GM19455 (cell line): ENCODE measurements around the gene CPOX.
A peak's percentile ranks its signal among the peaks of the same experiment; 100 is the strongest.

ENCODE experiments used
- ATAC-seq: cut with Tn5 transposase; IDR thresholded peaks from one replicate; pipeline ENCODE4 v1.9.1; 2021; ENCODE audit not compliant: unreplicated experiment

Gene CPOX

DNA sequence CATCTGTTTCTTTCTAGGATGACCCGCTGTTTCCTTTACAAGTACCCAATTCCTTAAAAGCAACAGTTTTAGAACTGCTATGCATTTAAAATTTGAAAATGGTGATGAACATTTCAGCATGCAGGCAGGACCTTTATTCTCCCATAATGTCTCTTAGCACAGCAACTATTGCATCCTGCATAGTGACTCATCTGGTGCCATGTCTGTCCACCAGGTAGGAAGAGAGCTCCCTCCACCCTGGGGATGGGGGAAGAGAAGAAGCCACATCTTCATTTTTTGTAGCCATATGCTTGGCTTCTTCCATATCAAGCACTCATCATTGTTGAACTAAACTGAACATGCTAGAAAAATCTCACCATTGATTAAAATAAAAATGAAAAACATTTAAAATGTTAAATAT lies 51.7 kb downstream of the CPOX start:
- no peak for ATAC-seq

DNA sequence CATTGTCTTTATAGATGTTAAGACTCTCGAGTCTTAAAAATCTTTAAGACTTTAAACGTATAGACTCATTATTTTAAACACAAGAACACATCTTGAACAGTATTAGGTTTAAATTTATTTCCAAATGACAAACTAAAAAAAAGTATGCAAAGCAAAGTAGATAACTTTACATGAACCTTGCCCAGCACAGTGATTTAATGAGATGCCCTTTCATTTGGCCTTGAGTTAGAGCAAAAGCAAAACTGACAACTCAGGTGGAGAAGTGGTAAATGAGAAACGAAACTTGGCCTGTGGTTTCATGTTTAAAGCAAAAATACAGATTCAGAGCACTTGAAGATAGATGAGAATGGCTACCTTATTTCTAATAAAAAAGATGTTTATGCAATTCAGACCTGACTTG lies 53.1 kb downstream of the CPOX start:
- peak; percentile 50 for ATAC-seq

DNA sequence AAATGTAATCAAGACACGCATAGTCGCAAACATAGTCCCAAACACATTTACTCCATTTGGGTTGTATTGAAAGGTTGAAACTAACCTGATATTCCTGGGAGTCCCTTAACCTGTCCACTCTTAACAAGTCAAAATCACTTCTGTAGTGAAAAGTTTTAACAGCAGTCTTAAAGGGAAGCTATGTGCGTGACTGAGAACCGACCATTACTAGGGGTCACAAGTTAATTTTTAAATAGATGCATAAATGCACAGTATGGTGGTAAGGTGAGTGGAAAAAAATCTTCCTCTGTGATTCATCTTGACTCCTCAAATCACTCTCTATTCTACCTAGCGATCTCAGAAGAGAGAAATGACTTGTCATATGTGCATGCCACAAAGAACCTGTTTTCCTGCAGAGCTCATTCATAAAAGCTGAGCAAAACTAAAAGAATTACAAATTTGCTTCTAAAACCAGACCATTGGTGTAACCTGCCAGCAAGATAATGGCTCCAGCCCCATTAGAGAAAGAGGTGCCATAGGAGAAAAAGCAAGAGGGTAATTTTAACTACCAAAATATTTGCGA lies 56.9 kb downstream of the CPOX start:
- peak; percentile 71 for ATAC-seq

DNA sequence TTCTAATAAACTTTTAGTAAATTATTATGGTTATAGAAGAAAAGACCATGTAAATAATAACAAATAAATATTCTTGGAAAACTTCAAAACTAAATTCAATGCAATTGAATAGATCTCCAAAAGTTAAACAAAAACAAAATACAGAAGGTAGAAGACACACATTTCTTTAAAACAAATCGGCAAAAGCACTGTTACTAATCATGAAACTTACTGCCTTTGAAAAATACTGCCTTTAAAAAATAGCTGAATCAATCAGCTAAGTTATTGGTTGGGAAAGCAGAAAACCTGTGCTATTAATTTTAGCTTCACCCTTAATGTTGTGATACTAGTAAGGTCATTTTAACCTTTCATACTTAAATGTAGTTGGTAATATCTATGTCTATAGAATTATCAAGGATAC lies 58.7 kb downstream of the CPOX start:
- ATAC-seq: no peak

DNA sequence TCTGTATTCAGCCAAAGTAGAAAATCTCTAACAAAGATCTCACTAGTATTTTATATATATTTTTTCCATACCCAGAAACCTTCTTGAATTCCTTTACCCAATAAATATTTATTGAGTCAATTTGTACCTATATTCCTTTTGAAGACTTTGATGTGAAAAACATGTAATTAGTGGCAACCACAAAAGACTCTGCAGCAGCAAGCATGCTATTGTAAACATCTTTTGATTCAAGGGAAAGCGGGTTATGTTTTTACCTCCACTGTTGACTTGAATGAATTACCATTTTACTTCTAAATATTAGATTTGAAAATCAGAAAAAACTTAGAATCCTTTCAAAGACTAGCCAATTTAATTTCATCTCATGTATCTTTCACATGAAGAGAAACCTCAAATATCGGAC lies 59.2 kb downstream of the CPOX start:
- ATAC-seq: no peak

DNA sequence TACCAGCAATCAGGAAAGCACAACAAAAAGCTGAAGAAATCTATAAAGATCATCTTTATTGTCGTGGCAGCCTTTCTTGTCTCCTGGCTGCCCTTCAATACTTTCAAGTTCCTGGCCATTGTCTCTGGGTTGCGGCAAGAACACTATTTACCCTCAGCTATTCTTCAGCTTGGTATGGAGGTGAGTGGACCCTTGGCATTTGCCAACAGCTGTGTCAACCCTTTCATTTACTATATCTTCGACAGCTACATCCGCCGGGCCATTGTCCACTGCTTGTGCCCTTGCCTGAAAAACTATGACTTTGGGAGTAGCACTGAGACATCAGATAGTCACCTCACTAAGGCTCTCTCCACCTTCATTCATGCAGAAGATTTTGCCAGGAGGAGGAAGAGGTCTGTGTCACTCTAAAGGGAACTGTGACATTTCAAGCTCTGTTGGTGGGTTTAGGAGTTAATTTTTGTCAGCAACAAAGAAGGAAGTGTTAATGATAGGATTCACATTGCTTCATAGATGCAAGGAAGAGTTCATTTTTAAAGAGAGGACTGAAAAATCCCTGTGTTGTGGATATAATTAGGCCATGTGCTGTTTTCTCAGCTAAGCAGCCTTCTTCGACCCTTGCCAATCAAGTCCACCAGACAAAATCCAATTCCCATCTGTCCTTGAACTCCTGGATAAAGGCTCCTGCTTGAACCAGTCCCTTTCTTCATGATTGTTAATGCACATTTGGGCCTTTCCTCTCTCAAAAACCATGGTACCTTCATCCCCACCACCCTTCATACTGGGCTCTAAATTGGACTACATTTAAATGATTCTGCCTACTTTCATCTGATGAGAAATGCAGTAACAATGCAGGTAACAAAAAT lies 60.5 kb downstream of the CPOX start:
- no peak for ATAC-seq

DNA sequence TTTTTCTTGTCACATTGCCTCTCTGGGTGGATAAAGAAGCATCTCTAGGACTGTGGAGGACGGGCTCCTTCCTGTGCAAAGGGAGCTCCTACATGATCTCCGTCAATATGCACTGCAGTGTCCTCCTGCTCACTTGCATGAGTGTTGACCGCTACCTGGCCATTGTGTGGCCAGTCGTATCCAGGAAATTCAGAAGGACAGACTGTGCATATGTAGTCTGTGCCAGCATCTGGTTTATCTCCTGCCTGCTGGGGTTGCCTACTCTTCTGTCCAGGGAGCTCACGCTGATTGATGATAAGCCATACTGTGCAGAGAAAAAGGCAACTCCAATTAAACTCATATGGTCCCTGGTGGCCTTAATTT lies 61.2 kb downstream of the CPOX start:
- ATAC-seq: peak; percentile 1

DNA sequence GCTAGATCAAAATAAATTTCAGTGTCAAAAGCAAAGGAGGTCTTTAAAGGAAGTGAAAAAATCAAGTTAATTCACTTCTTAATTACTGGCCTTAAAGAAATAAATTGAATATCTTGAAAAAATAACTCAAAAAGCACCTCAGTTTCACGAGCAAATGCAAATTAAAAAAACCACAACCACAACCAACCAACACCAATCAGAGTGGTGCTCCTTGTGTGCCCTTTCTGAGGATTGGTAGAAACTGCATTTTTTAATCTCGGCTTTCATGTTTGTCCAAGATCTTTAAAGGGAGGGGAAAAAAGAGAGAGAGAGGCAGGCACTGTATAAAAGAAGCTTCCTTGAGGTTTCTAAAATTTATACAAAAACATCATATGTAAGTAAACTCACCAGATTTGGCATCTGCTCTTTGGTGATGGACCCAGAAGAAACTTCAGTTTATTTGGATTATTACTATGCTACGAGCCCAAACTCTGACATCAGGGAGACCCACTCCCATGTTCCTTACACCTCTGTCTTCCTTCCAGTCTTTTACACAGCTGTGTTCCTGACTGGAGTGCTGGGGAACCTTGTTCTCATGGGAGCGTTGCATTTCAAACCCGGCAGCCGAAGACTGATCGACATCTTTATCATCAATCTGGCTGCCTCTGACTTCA lies 61.7 kb downstream of the CPOX start, which contains the start of gene GPR15:
Gene GPR15, plus strand, starts transcription at position 357 of the 653 bp plus-strand sequence. Its CDS starts 56 bp downstream, at position 413.
- peak; percentile 38 for ATAC-seq

DNA sequence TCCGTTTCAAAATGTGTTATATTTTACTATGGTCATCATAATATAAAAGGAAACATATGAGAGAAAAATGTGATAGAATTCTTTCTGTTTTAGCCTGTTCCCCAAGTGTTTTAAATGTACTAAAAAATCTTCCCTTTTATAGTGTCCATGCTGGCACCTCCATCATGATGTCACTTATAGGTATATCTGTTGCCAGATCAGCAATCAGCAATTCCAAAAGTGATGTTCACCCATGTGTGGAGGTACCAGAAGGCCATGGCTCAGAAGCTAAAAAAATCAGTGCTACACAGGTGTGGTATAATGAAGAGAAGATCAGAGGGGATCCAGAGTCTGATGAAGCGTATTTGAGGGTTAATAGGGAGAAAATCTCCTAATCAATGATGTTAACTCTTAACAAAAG lies 62.7 kb downstream of the CPOX start:
- no peak for ATAC-seq

DNA sequence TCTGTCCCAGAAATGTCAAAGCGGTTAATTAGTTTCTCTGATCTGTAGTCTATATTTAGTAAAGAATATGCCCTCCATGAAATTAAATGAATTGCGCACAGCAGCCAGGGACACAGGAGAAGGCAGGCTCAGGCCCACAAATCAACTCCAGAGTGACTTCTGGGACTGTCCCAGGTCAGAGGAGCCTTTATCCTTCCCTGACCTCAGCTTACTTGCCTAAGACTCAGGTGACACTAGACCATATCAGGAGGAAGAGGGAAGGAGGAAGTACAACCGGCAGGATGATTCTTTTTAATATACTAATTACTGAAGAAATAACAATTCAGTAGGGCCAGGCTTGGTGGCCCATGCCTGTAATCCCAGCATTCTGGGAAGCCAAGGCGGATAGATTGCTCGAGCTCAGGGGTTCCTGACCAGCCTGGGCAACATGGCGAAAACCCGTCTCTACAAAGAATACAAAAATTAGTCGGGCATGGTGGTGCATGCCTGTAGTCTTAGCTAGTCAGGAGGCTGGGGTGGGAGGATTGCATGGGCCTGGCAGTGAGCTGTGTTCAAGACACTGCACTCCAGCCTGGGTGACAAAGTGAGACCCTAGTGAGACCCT lies 63.5 kb downstream of the CPOX start:
- no peak for ATAC-seq
